GM12872 (cell line): Measurements from ENCODE around the gene KRTAP13-3.

Experiments used
- TF ChIP-seq, protein P1 (sequence below): IDR thresholded peaks from 3 replicates; pipeline ENCODE4 v1.5.1; 2011; ENCODE audit warnings: low read depth, mild to moderate bottlenecking, low read length, moderate library complexity; ENCODE audit not compliant: insufficient read depth

The KRTAP13-3 gene

DNA sequence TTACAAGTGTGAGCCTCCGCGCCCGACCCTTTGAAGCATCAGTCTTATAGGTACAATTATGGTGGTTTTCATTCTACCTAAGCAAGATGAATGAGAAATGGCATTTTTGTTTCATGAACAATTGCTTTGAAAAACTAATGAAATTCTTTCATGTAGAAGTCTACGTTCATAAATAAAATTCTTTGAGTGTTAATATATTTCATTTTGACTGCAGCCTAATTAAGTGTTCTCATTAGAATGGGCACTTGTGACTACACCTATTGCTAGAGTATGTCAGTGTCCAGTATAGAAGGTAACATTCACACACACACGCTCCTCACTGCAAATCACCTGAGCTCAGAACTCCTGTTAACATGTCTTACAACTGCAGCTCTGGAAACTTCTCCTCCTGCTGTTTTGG lies 14.2 kb upstream of the KRTAP13-3 start, which contains the start of gene KRTAP15-1:
Gene KRTAP15-1 (plus strand): TSS at position 301 of the 400 bp plus-strand sequence. CDS start 53 bp downstream, at position 354.
- TF ChIP-seq, protein P1, sequence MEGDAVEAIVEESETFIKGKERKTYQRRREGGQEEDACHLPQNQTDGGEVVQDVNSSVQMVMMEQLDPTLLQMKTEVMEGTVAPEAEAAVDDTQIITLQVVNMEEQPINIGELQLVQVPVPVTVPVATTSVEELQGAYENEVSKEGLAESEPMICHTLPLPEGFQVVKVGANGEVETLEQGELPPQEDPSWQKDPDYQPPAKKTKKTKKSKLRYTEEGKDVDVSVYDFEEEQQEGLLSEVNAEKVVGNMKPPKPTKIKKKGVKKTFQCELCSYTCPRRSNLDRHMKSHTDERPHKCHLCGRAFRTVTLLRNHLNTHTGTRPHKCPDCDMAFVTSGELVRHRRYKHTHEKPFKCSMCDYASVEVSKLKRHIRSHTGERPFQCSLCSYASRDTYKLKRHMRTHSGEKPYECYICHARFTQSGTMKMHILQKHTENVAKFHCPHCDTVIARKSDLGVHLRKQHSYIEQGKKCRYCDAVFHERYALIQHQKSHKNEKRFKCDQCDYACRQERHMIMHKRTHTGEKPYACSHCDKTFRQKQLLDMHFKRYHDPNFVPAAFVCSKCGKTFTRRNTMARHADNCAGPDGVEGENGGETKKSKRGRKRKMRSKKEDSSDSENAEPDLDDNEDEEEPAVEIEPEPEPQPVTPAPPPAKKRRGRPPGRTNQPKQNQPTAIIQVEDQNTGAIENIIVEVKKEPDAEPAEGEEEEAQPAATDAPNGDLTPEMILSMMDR, result no peak

DNA sequence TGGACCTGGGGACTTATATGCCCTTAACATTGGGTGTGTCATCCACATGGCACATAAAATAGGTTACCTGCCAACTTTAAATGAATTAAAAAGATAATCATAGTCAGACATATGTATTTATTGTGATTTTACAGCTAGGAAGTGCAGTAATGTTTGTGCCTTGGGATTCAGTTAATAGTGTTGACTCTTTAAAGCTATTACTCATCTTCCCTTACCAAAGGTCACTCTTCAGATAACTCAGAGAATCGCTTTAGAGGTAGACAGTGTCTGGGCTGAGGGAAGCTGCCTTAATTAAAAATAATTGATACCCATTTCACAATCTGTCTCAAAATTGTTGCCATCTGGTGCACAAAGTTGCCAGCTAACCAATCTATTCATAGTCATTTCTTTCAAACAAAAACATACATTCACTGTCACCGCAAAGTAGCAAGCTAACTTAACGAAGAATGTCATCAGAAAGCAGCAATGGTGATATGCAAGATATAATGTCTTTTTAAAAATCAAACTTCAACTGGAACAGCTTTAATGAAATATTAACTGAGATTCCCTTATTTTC lies 11.4 kb upstream of the KRTAP13-3 start:
- TF ChIP-seq, protein P1, result no peak

GRCh38 chr21:30434033-30434631 lies 8.4 kb upstream of the KRTAP13-3 start:
- TF ChIP-seq, protein P1, result peak; percentile 46; the same call in 1 of the 3 replicates

- TF ChIP-seq, protein P1, result no peak
Measured at GRCh38 chr21:30430170-30430655, 4.5 kb upstream of the KRTAP13-3 start, which contains the start of gene KRTAP13-4. Gene KRTAP13-4, plus strand, starts transcription at chr21:30430220. Its CDS starts 56 bp downstream, at chr21:30430276.

GRCh38 chr21:30426731-30427130 lies 1.0 kb upstream of the KRTAP13-3 start:
- TF ChIP-seq, protein P1, result no peak

- TF ChIP-seq, protein P1, result no peak
Measured at GRCh38 chr21:30415993-30416392, 9.7 kb downstream of the KRTAP13-3 start.

DNA sequence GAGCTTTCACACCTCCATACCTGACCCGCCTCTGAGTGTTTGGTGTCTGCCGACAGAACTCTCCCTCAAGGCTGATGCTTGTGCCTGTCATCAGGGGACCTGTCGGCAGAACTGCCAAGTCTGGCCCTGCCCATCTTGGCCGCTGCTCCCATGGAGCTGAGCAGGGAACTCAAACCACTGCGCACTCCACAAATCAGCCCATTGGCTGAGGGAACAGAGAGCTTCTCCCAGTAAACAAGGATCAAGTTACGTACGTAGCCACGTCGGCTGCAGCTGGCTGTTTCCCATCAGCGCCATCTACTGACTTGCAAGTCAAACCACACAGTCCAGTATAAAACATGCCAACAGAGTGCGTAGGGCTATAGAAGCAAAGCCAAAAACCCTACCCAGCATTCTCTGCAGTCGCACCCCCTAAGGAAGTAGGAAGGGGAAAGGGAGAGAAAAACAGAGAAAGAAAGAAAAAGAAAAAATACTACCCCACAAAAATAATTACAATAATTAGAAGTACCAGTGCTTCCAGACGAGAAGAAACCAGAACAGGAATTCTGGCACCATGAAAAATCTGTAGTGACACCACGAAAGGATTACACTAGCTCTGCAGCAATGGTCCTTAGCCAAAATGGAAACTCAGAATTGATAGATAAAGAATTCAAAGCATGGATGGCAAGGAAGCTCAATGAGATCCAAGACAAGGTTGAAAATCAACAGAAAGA lies 16.8 kb downstream of the KRTAP13-3 start:
- TF ChIP-seq, protein P1, result no peak
